ENCODE data around the gene OSBPL7.
"Not testable (repeated sequence)": the region's sequence is repeated elsewhere in the genome, so short reads cannot be mapped to it uniquely, and the experiment has no call there.

The OSBPL7 gene

GRCh38 chr17:47806026-47806912 is 15.3 kb downstream of the OSBPL7 start:
- DNase-seq (ENCODE audit: low read depth in 2 of 2): no peak

GRCh38 chr17:47804461-47804860 is 17.1 kb downstream of the OSBPL7 start:
- DNase-seq (ENCODE audit: low read depth in 2 of 2): no peak

- DNase-seq (ENCODE audit: low read depth in 2 of 2): no peak
Observed at GRCh38 chr17:47803751-47804150, 17.8 kb downstream of the OSBPL7 start.

GRCh38 chr17:47803201-47803600 is 18.4 kb downstream of the OSBPL7 start:
- no peak for DNase-seq (ENCODE audit: low read depth in 2 of 2)

GRCh38 chr17:47802341-47803022 is 19.1 kb downstream of the OSBPL7 start:
- DNase-seq (ENCODE audit: low read depth in 2 of 2): peak; percentile 41 to 63

DNA sequence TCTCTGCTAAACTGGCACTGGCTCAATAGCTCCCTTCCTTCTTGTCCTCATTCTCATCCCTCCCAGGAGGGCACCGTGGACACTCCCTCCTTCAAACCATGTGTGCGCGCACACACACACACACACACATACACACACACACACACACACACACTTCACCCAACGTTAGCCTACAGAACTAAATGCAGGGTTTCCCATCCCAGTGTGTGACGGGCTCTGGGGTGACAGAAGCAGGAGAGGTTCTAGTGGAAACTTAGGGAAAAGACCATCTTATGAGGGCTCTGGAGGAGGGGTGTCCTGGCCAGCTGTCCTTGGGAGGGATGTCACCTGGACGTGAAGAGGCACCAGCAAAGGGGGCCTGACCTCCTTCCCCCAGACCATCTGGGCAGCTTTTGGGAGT is 19.7 kb downstream of the OSBPL7 start:
- no peak for DNase-seq (ENCODE audit: low read depth in 2 of 2)

GRCh38 chr17:47801176-47801765 is 20.3 kb downstream of the OSBPL7 start:
- no peak for DNase-seq (ENCODE audit: low read depth in 2 of 2)

DNA sequence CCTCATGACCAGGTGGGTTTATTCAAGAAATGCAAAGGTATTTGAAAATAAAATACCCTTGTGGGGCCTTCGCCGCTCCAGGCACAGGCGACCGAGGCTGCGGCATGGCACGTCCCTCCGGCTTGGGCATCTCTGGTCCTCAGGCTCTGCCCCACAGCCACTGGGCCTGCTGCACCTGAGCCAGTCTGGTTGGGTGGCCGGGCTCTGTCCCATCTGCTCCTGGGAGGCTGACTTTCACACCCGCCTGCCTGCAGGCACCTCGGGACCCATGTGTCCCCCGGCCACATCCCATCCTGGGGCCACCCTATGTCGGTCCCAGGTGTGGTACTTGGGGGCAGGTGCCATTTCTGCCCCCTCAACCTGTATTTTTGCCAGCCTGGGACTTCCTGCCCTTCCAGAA is 20.9 kb downstream of the OSBPL7 start:
- no peak for DNase-seq (ENCODE audit: low read depth in 2 of 2)

- DNase-seq (ENCODE audit: low read depth in 2 of 2): no peak
Observed at GRCh38 chr17:47797797-47798196, 23.8 kb downstream of the OSBPL7 start.

DNA sequence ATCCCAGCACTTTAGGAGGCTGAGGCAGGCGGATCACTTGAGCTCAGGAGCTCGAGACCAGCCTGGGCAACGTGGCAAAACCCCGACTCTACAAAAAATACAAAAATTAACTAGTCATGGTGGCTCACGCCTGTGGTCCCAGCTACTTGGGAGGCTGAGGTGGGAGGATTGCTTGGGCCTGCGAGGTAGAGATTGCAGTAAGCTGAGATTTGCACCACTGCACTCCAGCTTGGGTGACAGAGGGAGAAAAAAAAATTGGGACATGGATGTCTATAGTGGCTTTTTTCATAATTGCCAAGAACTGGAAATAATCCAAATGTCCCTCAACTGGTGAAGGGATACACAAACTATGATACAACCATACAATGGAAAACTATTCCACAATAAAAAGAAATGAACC is 28.6 kb downstream of the OSBPL7 start:
- no peak for DNase-seq (ENCODE audit: low read depth in 2 of 2)

DNA sequence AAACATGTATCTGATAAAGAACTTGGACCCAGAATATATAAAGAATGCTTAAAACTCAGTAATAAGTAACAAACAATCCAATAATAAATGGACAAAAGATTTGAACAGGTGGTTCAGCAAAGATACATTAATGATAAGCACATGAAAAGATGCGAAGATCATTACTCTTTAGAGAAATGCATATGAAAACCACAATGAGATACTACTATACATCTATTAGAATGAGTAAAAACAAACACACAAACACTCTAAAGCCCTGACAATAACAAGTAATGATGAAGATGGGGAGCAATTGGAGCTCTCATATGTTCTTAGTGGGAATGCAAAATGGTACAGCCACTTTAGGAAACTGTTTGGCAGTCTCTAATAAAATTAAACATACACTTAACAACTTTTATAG is 29.1 kb downstream of the OSBPL7 start:
- DNase-seq (ENCODE audit: low read depth in 2 of 2): no peak

- DNase-seq (ENCODE audit: low read depth in 2 of 2): no peak
Observed at GRCh38 chr17:47791025-47791424, 30.6 kb downstream of the OSBPL7 start.

- peak; percentile 21 to 49 for DNase-seq (ENCODE audit: low read depth in 2 of 2)
Observed at GRCh38 chr17:47789611-47790561, 31.7 kb downstream of the OSBPL7 start.

DNA sequence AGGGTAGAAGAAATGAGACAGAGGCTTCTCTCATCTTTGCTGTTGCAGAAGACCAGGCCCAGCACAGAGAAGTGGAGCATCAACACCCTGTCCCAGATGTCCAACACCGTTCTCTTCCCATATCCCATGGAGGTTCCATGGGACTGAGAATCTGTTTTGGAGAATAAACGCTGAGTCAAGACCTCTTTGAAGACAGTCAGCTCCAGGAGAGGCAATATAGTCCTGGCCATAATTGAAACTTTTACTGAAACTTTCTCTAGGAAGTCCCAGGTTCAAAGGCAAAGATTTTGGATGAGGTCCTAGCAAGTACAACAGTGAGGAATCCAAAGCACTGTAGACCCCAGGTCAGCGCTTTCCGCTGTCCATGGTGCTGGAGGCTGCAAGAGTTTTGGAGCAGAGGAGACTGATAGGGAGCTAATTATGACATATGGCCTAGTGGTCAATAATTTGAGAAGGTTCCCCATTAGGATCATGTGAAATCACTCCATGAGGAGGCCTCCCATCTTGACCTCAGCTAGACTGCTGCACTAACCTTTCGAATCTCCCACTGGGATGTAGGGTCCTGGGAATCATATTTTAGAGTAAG is 36.0 kb downstream of the OSBPL7 start:
- no peak for DNase-seq (ENCODE audit: low read depth in 2 of 2)

GRCh38 chr17:47781397-47781796 is 40.2 kb downstream of the OSBPL7 start:
- no peak for DNase-seq (ENCODE audit: low read depth in 2 of 2)

DNA sequence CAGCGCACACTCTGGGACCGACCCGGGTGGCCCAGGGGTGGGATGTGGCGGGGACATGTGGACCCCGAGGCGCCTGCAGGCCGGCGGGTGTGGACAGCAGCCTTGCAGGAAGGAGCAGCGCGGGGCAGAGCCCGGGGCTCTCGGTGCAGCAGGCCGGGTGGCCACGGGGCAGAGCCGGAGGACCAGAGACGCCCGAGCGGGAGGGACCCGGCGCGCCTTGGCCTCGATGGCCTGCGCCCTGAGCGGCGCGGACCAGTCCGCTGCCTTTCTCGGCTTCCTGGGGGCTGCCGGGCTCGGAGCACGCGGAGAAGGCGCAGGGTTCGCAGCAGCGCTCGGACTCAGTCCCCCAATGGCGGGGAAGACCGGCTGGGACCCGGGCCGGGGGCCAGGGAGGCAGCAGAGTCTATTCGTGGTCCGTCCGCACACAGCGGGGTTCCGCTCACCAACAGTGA is 43.4 kb downstream of the OSBPL7 start:
- DNase-seq (ENCODE audit: low read depth in 2 of 2): no peak

DNA sequence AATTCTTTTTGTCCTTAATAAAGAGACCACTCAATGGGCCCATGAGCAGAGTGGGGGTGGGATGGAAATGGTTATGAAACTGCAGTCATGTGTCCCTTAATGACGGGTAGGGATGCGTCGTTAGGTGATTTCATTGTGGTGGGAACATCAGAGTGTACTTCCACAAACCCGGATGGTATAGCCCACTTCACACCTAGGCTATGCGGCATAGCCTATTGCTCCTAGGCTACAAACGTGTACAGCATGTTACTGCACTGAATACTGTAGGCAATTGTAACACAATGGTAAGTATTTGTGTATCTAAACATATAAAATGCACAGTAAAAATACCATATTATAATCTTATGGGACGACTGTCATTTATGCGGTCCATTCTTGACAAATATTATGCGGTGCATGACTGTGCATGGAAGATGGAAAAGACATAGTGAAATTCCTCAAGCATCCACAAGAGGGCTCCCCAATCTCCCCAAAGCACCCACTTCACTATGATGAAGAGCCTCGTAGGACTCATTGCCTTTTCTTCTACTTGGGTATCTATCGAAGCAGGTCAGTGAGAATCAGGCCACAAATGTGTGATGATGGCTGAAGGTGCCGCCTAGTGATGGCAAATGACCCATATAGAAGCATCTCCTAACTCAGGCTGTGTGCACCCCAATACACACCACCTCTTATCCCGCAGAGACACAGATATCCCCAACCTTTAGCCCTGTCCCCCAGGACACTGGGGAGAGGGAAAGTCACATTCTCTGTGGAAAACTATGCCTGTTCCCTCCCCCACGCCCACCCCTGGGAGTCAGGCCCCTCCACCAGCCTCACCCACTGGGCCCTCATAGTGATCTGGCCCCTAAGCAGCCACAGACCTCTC is 45.0 kb downstream of the OSBPL7 start:
- peak in 1 of 2 donors; percentile 32 for DNase-seq (ENCODE audit: low read depth in 2 of 2)

DNA sequence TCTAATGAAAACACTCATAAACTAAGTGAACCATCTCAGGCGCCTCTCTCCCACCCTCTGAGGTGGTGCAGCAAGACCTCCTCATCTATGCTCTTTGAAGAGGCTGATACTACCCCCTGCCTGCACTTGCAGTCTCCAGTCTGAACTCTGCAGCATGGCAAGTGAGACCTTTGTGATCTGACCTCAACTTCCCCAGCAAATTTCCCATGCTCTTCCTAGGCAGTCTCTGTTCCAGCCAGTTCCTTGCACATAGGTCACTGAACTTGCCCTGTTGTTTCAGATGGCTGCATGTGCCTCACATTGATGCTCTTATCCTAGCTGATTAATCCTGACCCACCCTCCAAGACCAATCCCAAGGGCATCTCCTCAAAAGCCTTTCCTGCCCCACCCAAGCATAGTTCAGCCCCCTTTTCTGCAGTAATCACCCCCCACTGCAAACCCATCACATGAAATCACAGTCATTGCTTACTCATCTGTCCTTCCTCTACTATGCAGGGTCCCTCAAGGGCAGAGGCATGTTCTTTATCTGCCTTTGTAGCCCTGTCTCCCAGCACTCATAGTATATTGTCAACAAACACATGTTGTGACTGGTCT is 46.5 kb downstream of the OSBPL7 start:
- DNase-seq (ENCODE audit: low read depth in 2 of 2): no peak

- no peak for DNase-seq (ENCODE audit: low read depth in 2 of 2)
Observed at GRCh38 chr17:47774331-47774730, 47.3 kb downstream of the OSBPL7 start.

DNA sequence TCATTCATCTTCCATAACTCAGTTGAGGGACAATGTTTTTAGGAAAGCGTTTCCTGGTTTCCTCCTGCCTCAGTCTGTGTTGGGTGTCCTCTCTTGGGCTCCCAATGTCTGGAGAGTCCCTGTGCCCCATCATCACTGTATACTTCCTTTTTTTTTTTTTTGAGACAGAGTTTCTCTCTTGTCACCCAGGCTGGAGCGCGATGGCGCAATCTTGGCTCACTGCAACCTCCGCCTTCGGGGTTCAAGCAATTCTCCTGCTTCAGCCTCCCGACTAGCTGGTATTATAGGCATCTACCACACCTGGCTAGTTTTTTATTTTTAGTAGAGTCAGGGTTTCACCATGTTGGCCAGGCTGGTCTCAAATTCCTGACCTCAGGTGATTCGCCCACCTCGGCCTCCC is 47.9 kb downstream of the OSBPL7 start:
- DNase-seq (ENCODE audit: low read depth in 2 of 2): not testable (repeated sequence)

Data from stimulated activated CD4-positive, alpha-beta T cell treated with anti-CD3 and anti-CD28 coated beads, Interleukin-1b, Interleukin-23, amount 100 ng/mL, for 4 hours (primary cell).